Thymus (tissue), 11 donors: ENCODE data around the gene FFAR4. TPM values are rescaled to one million over a fixed set of nuclear protein-coding genes. Genes with fewer than 3 reads are reported as not detected.

Experiments used
- DNase-seq, 9 donors: peaks; one replicate each; pipeline ENCODE4 v3.0.0-alpha.2; 2013; ENCODE audit warnings: low spot score in 9 of 9, low read depth in 6 of 9, missing footprints in 1 of 9
- H3K27ac ChIP-seq, 2 donors: one replicate each; pipeline ENCODE4 v1.5.1; 2013; ENCODE audit warnings: control low read depth in 1 of 2, low read depth in 1 of 2, low read length in 1 of 2, mild to moderate bottlenecking in 1 of 2, moderate library complexity in 1 of 2
- H3K27me3 ChIP-seq, 2 donors: one replicate each; pipeline ENCODE4 v1.5.1; 2013; ENCODE audit warnings: low read length in 1 of 2; ENCODE audit not compliant: control insufficient read depth in 2 of 2, insufficient read depth in 1 of 2
- H3K36me3 ChIP-seq, 2 donors: one replicate each; pipeline ENCODE4 v1.5.1; 2013; ENCODE audit warnings: low read length in 1 of 2, mild to moderate bottlenecking in 1 of 2, moderate library complexity in 1 of 2; ENCODE audit not compliant: control insufficient read depth in 2 of 2, insufficient read depth in 2 of 2
- H3K4me1 ChIP-seq, 2 donors: one replicate each; pipeline ENCODE4 v1.5.1; 2013; ENCODE audit warnings: low read length in 2 of 2; ENCODE audit not compliant: control insufficient read depth in 2 of 2, insufficient read depth in 2 of 2
- H3K4me3 ChIP-seq, 2 donors: one replicate each; pipeline ENCODE4 v1.5.1; 2013; ENCODE audit warnings: low read length in 2 of 2, control low read depth in 1 of 2, mild to moderate bottlenecking in 1 of 2
- H3K9me3 ChIP-seq, 2 donors: one replicate each; pipeline ENCODE4 v1.5.1; 2013; ENCODE audit warnings: low read length in 1 of 2, mild to moderate bottlenecking in 1 of 2; ENCODE audit not compliant: control insufficient read depth in 2 of 2, insufficient read depth in 1 of 2
- WGBS: extraction: QIAGEN DNeasy Blood & Tissue Kit; methylation state at CpG from one replicate; pipeline ENCODE4 v1.1.7; 2013; 5-methylcytosine and 5-hydroxymethylcytosine counted together
- polyA plus RNA-seq: library from polyadenylated mRNA; stranded (reverse); fragments of 200-250 nt; gene quantifications from one replicate; pipeline ENCODE4 v1.2.3, GENCODE V29; 2013
- total RNA-seq: library from RNA; stranded (reverse); fragments of 120-200 nt; gene quantifications from one replicate; pipeline ENCODE4 v1.2.4, GENCODE V29; 2013
- donor health status: healthy.

The FFAR4 gene
- total and polyA plus RNA-seq, 2 donors: 0.14 to 0.25 TPM

- no peak for DNase-seq
- Histone ChIP-seq H3K27ac (no peak overlapping the region), H3K4me3 (no peak overlapping the region), H3K36me3 (no peaks in the 10 kb centered on the region), H3K27me3 (peaks cover 6 to 18% of the 10 kb centered on the region in 2 donors), H3K9me3 (no peaks in the 10 kb centered on the region), H3K4me1 (no peaks in the 10 kb centered on the region)
- WGBS: 85% methylated on average over 5 of the region's 5 CpGs
These were observed 29.1 kb downstream of the FFAR4 start for GRCh38 chr10:93595378-93596161.

GRCh38 chr10:93596539-93596938 is 30.1 kb downstream of the FFAR4 start:
- WGBS: 96% methylated on average over 4 of the region's 4 CpGs
- no peak overlapping the region for H3K27ac ChIP-seq
- H3K27me3 ChIP-seq: peaks cover 16 to 26% of the 10 kb centered on the region in 2 donors
- H3K9me3 ChIP-seq: peaks cover 0 to 3% of the 10 kb centered on the region in 2 donors
- no peaks in the 10 kb centered on the region for H3K4me1 ChIP-seq
- H3K36me3 ChIP-seq: no peaks in the 10 kb centered on the region
- DNase-seq: no peak
- no peak overlapping the region for H3K4me3 ChIP-seq

GRCh38 chr10:93597075-93597599 is 30.7 kb downstream of the FFAR4 start:
- H3K27ac ChIP-seq: no peak overlapping the region
- no peak overlapping the region for H3K4me3 ChIP-seq
- H3K36me3 ChIP-seq: no peaks in the 10 kb centered on the region
- peaks cover 0 to 3% of the 10 kb centered on the region in 2 donors for H3K9me3 ChIP-seq
- no peak for DNase-seq
- H3K4me1 ChIP-seq: no peaks in the 10 kb centered on the region
- WGBS: 92% methylated on average over 1 of the region's 1 CpG
- peaks cover 17 to 32% of the 10 kb centered on the region in 2 donors for H3K27me3 ChIP-seq

GRCh38 chr10:93598157-93598556 is 31.7 kb downstream of the FFAR4 start:
- no peaks in the 10 kb centered on the region for H3K36me3 ChIP-seq
- H3K27me3 ChIP-seq: peaks cover 25 to 42% of the 10 kb centered on the region in 2 donors
- 96% methylated on average over 5 of the region's 5 CpGs for WGBS
- no peak for DNase-seq
- no peaks in the 10 kb centered on the region for H3K4me1 ChIP-seq
- no peak overlapping the region for H3K27ac ChIP-seq
- no peak overlapping the region for H3K4me3 ChIP-seq
- H3K9me3 ChIP-seq: peaks cover 0 to 3% of the 10 kb centered on the region in 2 donors

- peaks cover 31 to 50% of the 10 kb centered on the region in 2 donors for H3K27me3 ChIP-seq
- no peaks in the 10 kb centered on the region for H3K36me3 ChIP-seq
- 91% methylated on average over 1 of the region's 1 CpG for WGBS
These were observed 32.9 kb downstream of the FFAR4 start for GRCh38 chr10:93599335-93599734.

GRCh38 chr10:93599778-93600177 is 33.3 kb downstream of the FFAR4 start:
- no peak for DNase-seq
- peaks cover 31 to 54% of the 10 kb centered on the region in 2 donors for H3K27me3 ChIP-seq
- 98% methylated on average over 4 of the region's 4 CpGs for WGBS

More at GRCh38 chr10:93599335-93599734, 32.9 kb downstream of the FFAR4 start:
- no peak for DNase-seq
- Histone ChIP-seq H3K4me1 (no peaks in the 10 kb centered on the region), H3K27ac (no peak overlapping the region), H3K9me3 (peaks cover 0 to 3% of the 10 kb centered on the region in 2 donors), H3K4me3 (no peak overlapping the region)

GRCh38 chr10:93600446-93601145 is 34.1 kb downstream of the FFAR4 start:
- H3K4me3 ChIP-seq: no peak overlapping the region
- H3K27ac ChIP-seq: no peak overlapping the region
- peaks cover 0 to 3% of the 10 kb centered on the region in 2 donors for H3K9me3 ChIP-seq
- no peaks in the 10 kb centered on the region for H3K36me3 ChIP-seq
- no peaks in the 10 kb centered on the region for H3K4me1 ChIP-seq
- WGBS: 18% methylated on average over 60 of the region's 60 CpGs
- peaks cover 31 to 54% of the 10 kb centered on the region in 2 donors for H3K27me3 ChIP-seq
- no peak for DNase-seq

More at GRCh38 chr10:93599778-93600177, 33.3 kb downstream of the FFAR4 start:
- no peak overlapping the region for H3K27ac ChIP-seq
- no peaks in the 10 kb centered on the region for H3K4me1 ChIP-seq
- peaks cover 0 to 3% of the 10 kb centered on the region in 2 donors for H3K9me3 ChIP-seq
- no peak overlapping the region for H3K4me3 ChIP-seq
- no peaks in the 10 kb centered on the region for H3K36me3 ChIP-seq

- no peaks in the 10 kb centered on the region for H3K36me3 ChIP-seq
- DNase-seq: no peak
- peaks cover 31 to 54% of the 10 kb centered on the region in 2 donors for H3K27me3 ChIP-seq
- WGBS: 3% methylated on average over 63 of the region's 63 CpGs
- no peaks in the 10 kb centered on the region for H3K4me1 ChIP-seq
- H3K27ac ChIP-seq: no peak within 1 kb of the TSS
- peaks cover 0 to 3% of the 10 kb centered on the region in 2 donors for H3K9me3 ChIP-seq
- no peak within 1 kb of the TSS for H3K4me3 ChIP-seq
These were observed 34.8 kb downstream of the FFAR4 start, which contains the start of gene RBP4 for GRCh38 chr10:93601146-93601773. TSS of gene RBP4 (minus strand) at chr10:93601235. CDS start at chr10:93601028, 207 bp downstream.
